NT2/D1 (cell line): Measurements from ENCODE around the gene MIEF2.

Source experiments
- SUZ12 ChIP-seq: IDR thresholded peaks from 2 replicates; pipeline ENCODE4 v1.6.1; 2011; ENCODE audit not compliant: insufficient read length, insufficient read depth; ENCODE audit errors: extremely low read depth
- YY1 ChIP-seq: IDR thresholded peaks from 2 replicates; pipeline ENCODE4 v1.6.1; 2011; ENCODE audit not compliant: insufficient read length, insufficient read depth
- ZNF274 ChIP-seq: IDR thresholded peaks from 2 replicates; pipeline ENCODE4 v1.6.1; 2011; ENCODE audit warnings: mild to moderate bottlenecking, low read depth, low read length

DNA sequence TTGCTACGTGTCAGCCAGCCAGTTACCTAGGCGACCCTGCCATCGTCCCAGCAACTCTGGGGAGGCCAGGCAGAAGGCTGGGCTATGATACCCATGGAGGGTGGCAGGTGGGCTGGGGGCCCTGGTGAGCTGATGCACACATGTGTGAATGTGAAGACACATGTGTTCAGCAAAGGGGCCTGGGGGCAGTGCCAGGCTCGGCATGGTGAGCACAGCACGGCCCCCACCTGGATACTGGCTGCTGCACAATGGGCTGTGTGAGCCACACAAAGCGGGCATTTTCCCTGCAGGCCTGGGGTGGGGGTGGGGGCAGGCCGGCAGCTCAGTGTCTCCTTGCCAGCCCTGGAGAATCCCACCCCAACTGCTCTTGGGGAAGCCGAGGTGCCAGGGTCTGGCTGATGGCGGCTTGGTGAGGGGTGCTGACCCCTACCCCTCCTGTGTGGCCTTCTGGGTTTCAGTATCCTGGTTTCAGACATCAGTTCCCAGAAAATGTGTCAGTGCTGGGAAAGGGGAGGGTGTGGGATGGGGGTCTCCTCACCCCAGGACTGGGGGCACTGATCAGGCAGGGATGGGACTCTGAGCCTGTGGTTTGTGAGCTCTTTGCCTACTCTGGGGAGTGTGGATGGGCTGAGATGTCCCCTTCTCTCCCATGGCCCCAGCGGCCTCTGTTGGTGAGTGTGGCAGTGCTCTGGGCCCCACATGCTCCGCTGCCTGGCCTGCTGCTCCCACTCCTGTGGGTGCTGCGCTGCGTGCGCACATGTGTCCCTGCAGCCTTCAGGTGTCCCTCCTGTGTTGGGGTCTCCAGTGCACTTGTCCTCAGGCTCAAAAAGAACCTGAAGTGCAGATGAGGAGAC lies 29.9 kb upstream of the MIEF2 start:
- TF ChIP-seq SUZ12: no peak
- no peak for TF ChIP-seq ZNF274
- TF ChIP-seq YY1: no peak
